ENCODE data around the gene GABRR2. TPM values are rescaled to one million over a fixed set of nuclear protein-coding genes. Genes with fewer than 3 reads are reported as not detected.
A peak's percentile ranks its signal among the peaks of the same experiment; 100 is the strongest.

Gene GABRR2
- total RNA-seq, 1 experiment from 2014 or later = 0.36 TPM

GRCh38 chr6:89360415-89360999 lies 45.4 kb upstream of the GABRR2 start:
- Histone ChIP-seq H3K27me3 (ENCODE audit: low read length) (no peaks in the 10 kb centered on the region), H3K4me1 (ENCODE audit: insufficient read depth, low read length) (0 out of 2 replicates have a peak, but pooled peaks cover 4% of the 10 kb centered on the region), H4K20me1 (ENCODE audit: low read length) (no peaks in the 10 kb centered on the region), H3K4me3 (ENCODE audit: low read length) (no peak overlapping the region), H3K36me3 (ENCODE audit: low read depth, low read length) (no peaks in the 10 kb centered on the region), H3K27ac (ENCODE audit: low read length) (no peak overlapping the region), H3K79me2 (ENCODE audit: low read length) (no peaks in the 10 kb centered on the region), H3K4me2 (ENCODE audit: low read length) (no peak overlapping the region), H3F3A (ENCODE audit: low read length, unreplicated experiment) (no peaks in the 10 kb centered on the region), H3K9me2 (replicated peaks; ENCODE audit: low read length) (no peaks in the 10 kb centered on the region), H2AFZ (ENCODE audit: low read length) (no peak overlapping the region), H3K9me3 (ENCODE audit: low read length) (no peaks in the 10 kb centered on the region), H3K9ac (ENCODE audit: low read length) (no peak overlapping the region)
- ChIA-PET CTCF (no interaction called here), POLR2A (ENCODE audit: unreplicated experiment) (no interaction called here)
- TF ChIP-seq CTCF (conservative IDR thresholded peaks at IDR 0.05; ENCODE audit: low read depth, low read length) (no peak), EZH2 (IDR thresholded peaks at IDR 0.05; ENCODE audit: low read length, unreplicated experiment) (no peak), EZH2phosphoT487 (IDR thresholded peaks at IDR 0.05; ENCODE audit: borderline replicate concordance, low read length) (no peak)
- no TSS peak for BruUV-seq (replicated peaks)
- ATAC-seq (no peak), DNase-seq (peak; percentile 10)
- intact Hi-C loops (cut with micrococcal nuclease) = no loop called here

GRCh38 chr6:89359561-89359960 lies 44.5 kb upstream of the GABRR2 start:
- DNase-seq = no peak
- CTCF ChIA-PET = interaction anchor here (0.6 kb wide), 1 partner anchor 292 kb away, joined by 4 read pairs; no protein-coding TSS in a partner anchor
- H3K27ac ChIP-seq (ENCODE audit: low read length) = no peak overlapping the region
- H3F3A ChIP-seq (ENCODE audit: low read length, unreplicated experiment) = no peaks in the 10 kb centered on the region
- H3K36me3 ChIP-seq (ENCODE audit: low read depth, low read length) = no peaks in the 10 kb centered on the region
- no peaks in the 10 kb centered on the region for H4K20me1 ChIP-seq (ENCODE audit: low read length)
- no peak for ATAC-seq
- H2AFZ ChIP-seq (ENCODE audit: low read length) = no peak overlapping the region
- H3K4me3 ChIP-seq (ENCODE audit: low read length) = no peak overlapping the region
- H3K9me2 ChIP-seq (replicated peaks; ENCODE audit: low read length) = no peaks in the 10 kb centered on the region
- intact Hi-C loops (cut with micrococcal nuclease) = no loop called here
- no peak overlapping the region for H3K4me2 ChIP-seq (ENCODE audit: low read length)
- POLR2A ChIA-PET (ENCODE audit: unreplicated experiment) = no interaction called here
- no peak overlapping the region for H3K9ac ChIP-seq (ENCODE audit: low read length)
- no peaks in the 10 kb centered on the region for H3K9me3 ChIP-seq (ENCODE audit: low read length)
- H3K79me2 ChIP-seq (ENCODE audit: low read length) = no peaks in the 10 kb centered on the region
- BruUV-seq (replicated peaks) = no TSS peak
- TF ChIP-seq EZH2phosphoT487 (IDR thresholded peaks at IDR 0.05; ENCODE audit: borderline replicate concordance, low read length) (no peak), CTCF (conservative IDR thresholded peaks at IDR 0.05; ENCODE audit: low read depth, low read length) (no peak), EZH2 (IDR thresholded peaks at IDR 0.05; ENCODE audit: low read length, unreplicated experiment) (no peak)
- H3K27me3 ChIP-seq (ENCODE audit: low read length) = no peaks in the 10 kb centered on the region
- 0 out of 2 replicates have a peak, but pooled peaks cover 4% of the 10 kb centered on the region for H3K4me1 ChIP-seq (ENCODE audit: insufficient read depth, low read length)

- Histone ChIP-seq H3K27me3 (ENCODE audit: low read length) (no peaks in the 10 kb centered on the region), H3K9me2 (replicated peaks; ENCODE audit: low read length) (no peaks in the 10 kb centered on the region), H3K36me3 (ENCODE audit: low read depth, low read length) (no peaks in the 10 kb centered on the region), H3K9me3 (ENCODE audit: low read length) (no peaks in the 10 kb centered on the region), H3K4me2 (ENCODE audit: low read length) (no peak overlapping the region), H2AFZ (ENCODE audit: low read length) (no peak overlapping the region), H3K4me1 (ENCODE audit: insufficient read depth, low read length) (0 out of 2 replicates have a peak, but pooled peaks cover 4% of the 10 kb centered on the region), H4K20me1 (ENCODE audit: low read length) (no peaks in the 10 kb centered on the region), H3K4me3 (ENCODE audit: low read length) (no peak overlapping the region), H3F3A (ENCODE audit: low read length, unreplicated experiment) (no peaks in the 10 kb centered on the region), H3K27ac (ENCODE audit: low read length) (no peak overlapping the region), H3K79me2 (ENCODE audit: low read length) (peaks cover under 1% of the 10 kb centered on the region), H3K9ac (ENCODE audit: low read length) (no peak overlapping the region)
- intact Hi-C loops (cut with micrococcal nuclease) = no loop called here
- no TSS peak for BruUV-seq (replicated peaks)
- ChIA-PET CTCF (no interaction called here), POLR2A (ENCODE audit: unreplicated experiment) (no interaction called here)
- ATAC-seq (no peak), DNase-seq (no peak)
- TF ChIP-seq CTCF (conservative IDR thresholded peaks at IDR 0.05; ENCODE audit: low read depth, low read length) = no peak
- TF ChIP-seq EZH2phosphoT487 (IDR thresholded peaks at IDR 0.05; ENCODE audit: borderline replicate concordance, low read length) = no peak
- TF ChIP-seq EZH2 (IDR thresholded peaks at IDR 0.05; ENCODE audit: low read length, unreplicated experiment) = no peak
These were observed 42.3 kb upstream of the GABRR2 start for GRCh38 chr6:89357390-89357789.
